DND-41 (cell line): Measurements from ENCODE around the gene NFAM1.

Experiments used
- EZH2 ChIP-seq: IDR thresholded peaks from 3 replicates; pipeline ENCODE4 v1.6.1; 2012; ENCODE audit warnings: borderline replicate concordance, low read depth, mild to moderate bottlenecking, moderate library complexity, low read length, inconsistent platforms; ENCODE audit not compliant: severe bottlenecking
- TF ChIP-seq, protein P1 (sequence below): IDR thresholded peaks from 2 replicates; pipeline ENCODE4 v1.5.1; 2012; ENCODE audit warnings: borderline replicate concordance, low read length, moderate library complexity, mild to moderate bottlenecking; ENCODE audit not compliant: poor library complexity, severe bottlenecking; ENCODE audit errors: extremely low read depth

DNA sequence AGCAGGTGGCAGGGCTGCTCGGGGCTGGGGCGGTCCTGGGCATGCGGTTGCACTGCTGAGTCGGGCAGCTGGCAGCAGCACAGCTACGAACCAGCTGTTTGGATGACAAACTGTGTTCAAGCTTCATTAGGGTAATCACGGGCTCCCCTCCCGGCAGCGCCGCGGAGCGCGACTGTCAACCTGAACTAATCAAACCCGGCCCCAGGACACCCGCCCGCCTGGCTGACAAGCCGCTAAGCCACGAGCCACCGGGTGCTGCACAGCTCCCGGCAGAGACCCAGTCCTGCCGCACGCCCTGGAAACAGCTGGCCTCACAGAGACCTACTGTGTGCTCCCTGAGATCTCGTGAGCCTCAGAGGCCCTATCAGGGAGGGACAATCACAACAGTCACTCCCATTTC is 101.2 kb downstream of the NFAM1 start:
- TF ChIP-seq, protein P1, sequence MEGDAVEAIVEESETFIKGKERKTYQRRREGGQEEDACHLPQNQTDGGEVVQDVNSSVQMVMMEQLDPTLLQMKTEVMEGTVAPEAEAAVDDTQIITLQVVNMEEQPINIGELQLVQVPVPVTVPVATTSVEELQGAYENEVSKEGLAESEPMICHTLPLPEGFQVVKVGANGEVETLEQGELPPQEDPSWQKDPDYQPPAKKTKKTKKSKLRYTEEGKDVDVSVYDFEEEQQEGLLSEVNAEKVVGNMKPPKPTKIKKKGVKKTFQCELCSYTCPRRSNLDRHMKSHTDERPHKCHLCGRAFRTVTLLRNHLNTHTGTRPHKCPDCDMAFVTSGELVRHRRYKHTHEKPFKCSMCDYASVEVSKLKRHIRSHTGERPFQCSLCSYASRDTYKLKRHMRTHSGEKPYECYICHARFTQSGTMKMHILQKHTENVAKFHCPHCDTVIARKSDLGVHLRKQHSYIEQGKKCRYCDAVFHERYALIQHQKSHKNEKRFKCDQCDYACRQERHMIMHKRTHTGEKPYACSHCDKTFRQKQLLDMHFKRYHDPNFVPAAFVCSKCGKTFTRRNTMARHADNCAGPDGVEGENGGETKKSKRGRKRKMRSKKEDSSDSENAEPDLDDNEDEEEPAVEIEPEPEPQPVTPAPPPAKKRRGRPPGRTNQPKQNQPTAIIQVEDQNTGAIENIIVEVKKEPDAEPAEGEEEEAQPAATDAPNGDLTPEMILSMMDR = no peak
- no peak for TF ChIP-seq EZH2
